Ishikawa (cell line): Measurements from ENCODE around the gene PIR.

ENCODE experiments used
- CEBPB ChIP-seq: IDR thresholded peaks from 2 replicates; pipeline ENCODE4 v1.6.1; 2012
- CREB1 ChIP-seq: IDR thresholded peaks from 2 replicates; pipeline ENCODE4 v1.6.1; 2012; ENCODE audit warnings: low read depth
- EGR1 ChIP-seq: IDR thresholded peaks from 2 replicates; pipeline ENCODE4 v1.6.1; 2012
- EP300 ChIP-seq: IDR thresholded peaks from 2 replicates; pipeline ENCODE4 v1.6.1; 2012; ENCODE audit warnings: borderline replicate concordance
- FOXM1 ChIP-seq: IDR thresholded peaks from 2 replicates; pipeline ENCODE4 v1.6.1; 2012; ENCODE audit warnings: low read depth, borderline replicate concordance
- NFIC ChIP-seq: IDR thresholded peaks from 2 replicates; pipeline ENCODE4 v1.6.1; 2012
- RAD21 ChIP-seq: IDR thresholded peaks from 2 replicates; pipeline ENCODE4 v1.6.1; 2012; ENCODE audit warnings: low read depth
- TAF1 ChIP-seq: IDR thresholded peaks from 2 replicates; pipeline ENCODE4 v1.6.1; 2012; ENCODE audit warnings: low read depth, mild to moderate bottlenecking
- TCF12 ChIP-seq: IDR thresholded peaks from 2 replicates; pipeline ENCODE4 v1.6.1; 2012; ENCODE audit warnings: low read depth
- TEAD4 ChIP-seq: IDR thresholded peaks from 2 replicates; pipeline ENCODE4 v1.6.1; 2012
- YY1 ChIP-seq: IDR thresholded peaks from 2 replicates; pipeline ENCODE4 v1.6.1; 2012; ENCODE audit warnings: low read depth
- ZBTB7A ChIP-seq: IDR thresholded peaks from 2 replicates; pipeline ENCODE4 v1.6.1; 2012; ENCODE audit warnings: low read depth
- TF ChIP-seq, protein P1 (sequence below): IDR thresholded peaks from 2 replicates; pipeline ENCODE4 v1.6.1; 2012
- TF ChIP-seq, protein P2 (sequence below): IDR thresholded peaks from 2 replicates; pipeline ENCODE4 v1.6.1; 2012
- TF ChIP-seq, protein P3 (sequence below): IDR thresholded peaks from 2 replicates; pipeline ENCODE4 v1.6.1; 2012; ENCODE audit warnings: low read depth, mild to moderate bottlenecking

Gene PIR

DNA sequence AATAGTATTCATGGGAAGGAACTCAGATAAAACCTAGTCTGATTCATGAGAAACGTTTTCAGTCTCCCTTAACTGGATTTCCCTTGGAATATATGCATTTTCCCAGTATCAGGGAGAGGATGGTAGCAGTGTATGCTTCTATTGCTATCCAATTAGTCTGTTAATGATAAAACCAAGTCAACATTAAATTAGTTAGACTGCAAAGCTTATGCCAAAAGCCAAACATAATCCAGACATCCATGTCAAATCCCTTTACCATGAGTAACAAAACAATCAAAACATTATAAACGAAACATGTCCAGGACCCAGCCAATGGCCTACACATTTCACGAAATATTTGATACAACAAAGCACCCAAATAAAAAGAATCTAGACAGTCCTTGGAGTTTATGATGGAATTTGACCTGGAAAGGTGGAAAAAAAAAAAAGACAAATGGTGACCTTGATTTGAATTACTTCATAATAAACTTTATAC, 74.4 kb downstream of the PIR start:
- TF ChIP-seq RAD21 (no peak), NFIC (no peak), ZBTB7A (no peak), CEBPB (no peak), TCF12 (no peak), CREB1 (no peak), TEAD4 (no peak), EP300 (no peak), FOXM1 (no peak), TAF1 (no peak), EGR1 (no peak), YY1 (no peak)
- TF ChIP-seq, protein P1, sequence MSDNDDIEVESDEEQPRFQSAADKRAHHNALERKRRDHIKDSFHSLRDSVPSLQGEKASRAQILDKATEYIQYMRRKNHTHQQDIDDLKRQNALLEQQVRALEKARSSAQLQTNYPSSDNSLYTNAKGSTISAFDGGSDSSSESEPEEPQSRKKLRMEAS: no peak
- TF ChIP-seq, protein P2, sequence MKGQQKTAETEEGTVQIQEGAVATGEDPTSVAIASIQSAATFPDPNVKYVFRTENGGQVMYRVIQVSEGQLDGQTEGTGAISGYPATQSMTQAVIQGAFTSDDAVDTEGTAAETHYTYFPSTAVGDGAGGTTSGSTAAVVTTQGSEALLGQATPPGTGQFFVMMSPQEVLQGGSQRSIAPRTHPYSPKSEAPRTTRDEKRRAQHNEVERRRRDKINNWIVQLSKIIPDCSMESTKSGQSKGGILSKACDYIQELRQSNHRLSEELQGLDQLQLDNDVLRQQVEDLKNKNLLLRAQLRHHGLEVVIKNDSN: no peak
- TF ChIP-seq, protein P3, sequence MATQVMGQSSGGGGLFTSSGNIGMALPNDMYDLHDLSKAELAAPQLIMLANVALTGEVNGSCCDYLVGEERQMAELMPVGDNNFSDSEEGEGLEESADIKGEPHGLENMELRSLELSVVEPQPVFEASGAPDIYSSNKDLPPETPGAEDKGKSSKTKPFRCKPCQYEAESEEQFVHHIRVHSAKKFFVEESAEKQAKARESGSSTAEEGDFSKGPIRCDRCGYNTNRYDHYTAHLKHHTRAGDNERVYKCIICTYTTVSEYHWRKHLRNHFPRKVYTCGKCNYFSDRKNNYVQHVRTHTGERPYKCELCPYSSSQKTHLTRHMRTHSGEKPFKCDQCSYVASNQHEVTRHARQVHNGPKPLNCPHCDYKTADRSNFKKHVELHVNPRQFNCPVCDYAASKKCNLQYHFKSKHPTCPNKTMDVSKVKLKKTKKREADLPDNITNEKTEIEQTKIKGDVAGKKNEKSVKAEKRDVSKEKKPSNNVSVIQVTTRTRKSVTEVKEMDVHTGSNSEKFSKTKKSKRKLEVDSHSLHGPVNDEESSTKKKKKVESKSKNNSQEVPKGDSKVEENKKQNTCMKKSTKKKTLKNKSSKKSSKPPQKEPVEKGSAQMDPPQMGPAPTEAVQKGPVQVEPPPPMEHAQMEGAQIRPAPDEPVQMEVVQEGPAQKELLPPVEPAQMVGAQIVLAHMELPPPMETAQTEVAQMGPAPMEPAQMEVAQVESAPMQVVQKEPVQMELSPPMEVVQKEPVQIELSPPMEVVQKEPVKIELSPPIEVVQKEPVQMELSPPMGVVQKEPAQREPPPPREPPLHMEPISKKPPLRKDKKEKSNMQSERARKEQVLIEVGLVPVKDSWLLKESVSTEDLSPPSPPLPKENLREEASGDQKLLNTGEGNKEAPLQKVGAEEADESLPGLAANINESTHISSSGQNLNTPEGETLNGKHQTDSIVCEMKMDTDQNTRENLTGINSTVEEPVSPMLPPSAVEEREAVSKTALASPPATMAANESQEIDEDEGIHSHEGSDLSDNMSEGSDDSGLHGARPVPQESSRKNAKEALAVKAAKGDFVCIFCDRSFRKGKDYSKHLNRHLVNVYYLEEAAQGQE: no peak

DNA sequence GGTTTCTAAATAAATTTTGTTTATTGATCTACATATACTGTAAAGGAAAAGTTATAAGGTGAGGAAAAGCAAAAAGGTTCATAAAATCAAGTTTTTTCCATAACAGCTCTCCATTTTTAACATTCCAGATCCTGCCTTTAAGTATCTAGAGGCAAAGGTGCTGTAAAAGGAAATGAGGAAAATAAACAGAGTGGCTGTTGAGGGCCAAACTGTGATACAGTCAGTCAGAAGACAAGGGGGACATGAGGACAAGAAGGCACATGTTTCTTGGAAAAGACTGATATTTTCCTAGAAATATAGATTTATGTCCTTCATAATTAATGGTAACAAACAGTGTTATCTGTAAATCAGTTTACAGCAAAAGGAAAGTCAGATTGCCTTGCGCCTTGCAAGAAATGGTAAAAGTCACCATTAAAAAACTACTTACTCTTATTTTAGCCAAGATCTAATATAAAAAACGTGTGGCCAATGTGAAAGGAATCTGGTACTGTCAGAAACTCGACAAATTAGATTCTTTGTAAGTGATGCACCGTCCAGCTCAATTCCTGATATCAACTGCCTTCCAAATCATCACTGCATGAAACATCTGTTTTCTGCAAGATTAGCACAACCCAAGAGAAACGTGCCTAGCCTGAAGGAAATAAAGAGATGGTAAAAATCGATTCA, 75.0 kb downstream of the PIR start:
- no peak for TF ChIP-seq CREB1
- TF ChIP-seq NFIC: no peak
- TF ChIP-seq, protein P2: no peak
- TF ChIP-seq CEBPB: no peak
- TF ChIP-seq, protein P1: no peak
- no peak for TF ChIP-seq YY1
- no peak for TF ChIP-seq RAD21

DNA sequence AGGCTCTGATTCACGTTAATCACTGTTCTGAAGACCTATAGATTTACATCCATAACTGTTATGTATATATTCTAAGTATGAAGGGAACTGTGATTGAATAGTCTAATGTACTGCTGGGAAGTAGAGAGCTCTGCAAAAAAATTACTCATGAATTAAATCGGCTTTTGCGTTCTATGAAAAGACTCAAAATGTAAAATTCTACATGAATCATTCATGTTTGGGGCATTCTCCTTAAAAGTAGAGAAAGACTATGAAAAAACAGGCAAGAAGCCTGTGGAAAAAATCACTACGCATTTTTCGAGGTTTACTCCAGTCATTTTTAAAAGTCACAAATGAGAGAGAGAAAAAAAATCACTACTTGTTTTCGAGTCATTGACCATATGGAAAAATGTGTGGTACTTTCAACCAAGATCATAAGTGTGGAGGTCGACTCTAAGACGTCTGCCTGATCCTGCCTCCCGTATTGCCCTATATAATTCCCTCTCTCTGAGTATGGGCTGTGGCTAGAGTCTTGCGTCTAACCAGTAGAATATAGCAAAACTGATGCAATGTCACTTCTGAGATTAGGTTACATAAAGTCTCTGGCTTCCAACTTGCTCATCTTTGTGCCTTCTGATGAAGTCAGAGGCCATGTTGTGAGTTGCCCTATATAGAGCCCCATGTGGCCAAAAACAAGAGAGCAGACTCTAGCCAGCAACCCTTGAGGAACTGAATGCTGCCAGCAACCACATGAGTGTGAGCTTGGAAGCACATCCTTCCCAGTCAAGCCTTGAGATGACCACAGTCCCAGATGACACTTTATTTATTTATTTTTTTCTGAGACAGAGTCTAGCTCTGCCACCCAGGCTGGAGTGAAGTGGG, 76.8 kb downstream of the PIR start:
- TF ChIP-seq, protein P1: no peak
- TF ChIP-seq, protein P2: no peak
- no peak for TF ChIP-seq RAD21
- no peak for TF ChIP-seq TEAD4
- no peak for TF ChIP-seq ZBTB7A
- TF ChIP-seq CREB1: no peak
- no peak for TF ChIP-seq TCF12
- TF ChIP-seq CEBPB: no peak
- TF ChIP-seq NFIC: no peak
- TF ChIP-seq YY1: no peak
- TF ChIP-seq TAF1: no peak
- TF ChIP-seq FOXM1: no peak

DNA sequence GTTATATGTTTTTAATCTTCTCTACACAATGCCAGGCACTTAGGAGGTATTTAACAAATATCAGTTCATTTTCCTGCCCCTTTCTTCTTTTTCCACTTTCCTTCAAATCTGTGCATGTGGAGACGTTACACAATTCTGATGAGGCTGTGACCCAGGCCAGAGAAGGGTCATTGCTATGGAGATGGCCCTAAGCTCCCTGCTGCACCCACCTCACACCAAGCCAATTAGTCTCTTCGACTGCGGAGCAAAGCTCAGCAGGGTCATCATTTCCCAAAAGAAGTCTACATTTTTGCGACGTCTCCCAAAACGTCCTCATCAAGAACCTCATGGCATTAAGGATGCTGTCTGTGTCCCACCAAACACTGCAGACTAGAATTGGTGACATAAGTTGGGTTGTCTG, 80.0 kb downstream of the PIR start:
- no peak for TF ChIP-seq FOXM1
- TF ChIP-seq, protein P3: no peak

DNA sequence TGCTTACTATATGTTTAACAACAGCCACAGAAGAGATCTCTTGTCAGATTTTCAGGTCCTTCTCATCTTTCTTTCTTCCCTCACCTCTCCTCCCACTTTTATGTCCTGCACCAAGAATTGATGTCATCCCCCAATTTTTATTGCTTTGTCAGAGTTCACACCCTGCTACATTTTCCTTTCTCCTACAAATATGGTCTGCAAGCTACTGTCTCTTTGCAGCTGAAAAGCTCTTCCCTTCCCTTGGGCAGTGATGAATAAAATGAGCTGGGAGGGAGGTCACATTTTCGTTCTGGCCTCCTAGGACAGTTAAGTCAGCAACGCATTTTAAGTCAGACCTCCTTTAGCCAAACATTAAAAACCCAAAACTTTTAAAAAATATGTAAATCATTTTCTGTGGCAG, 82.2 kb downstream of the PIR start:
- no peak for TF ChIP-seq TEAD4
- TF ChIP-seq, protein P1: no peak
- TF ChIP-seq ZBTB7A: no peak
- TF ChIP-seq, protein P2: no peak
- TF ChIP-seq RAD21: no peak
- no peak for TF ChIP-seq TCF12
- no peak for TF ChIP-seq EGR1
- TF ChIP-seq NFIC: no peak
- TF ChIP-seq, protein P3: no peak
- TF ChIP-seq CEBPB: no peak
- no peak for TF ChIP-seq YY1
- no peak for TF ChIP-seq TAF1
